ENCODE measurements around the gene DSCAM.

The DSCAM gene

DNA sequence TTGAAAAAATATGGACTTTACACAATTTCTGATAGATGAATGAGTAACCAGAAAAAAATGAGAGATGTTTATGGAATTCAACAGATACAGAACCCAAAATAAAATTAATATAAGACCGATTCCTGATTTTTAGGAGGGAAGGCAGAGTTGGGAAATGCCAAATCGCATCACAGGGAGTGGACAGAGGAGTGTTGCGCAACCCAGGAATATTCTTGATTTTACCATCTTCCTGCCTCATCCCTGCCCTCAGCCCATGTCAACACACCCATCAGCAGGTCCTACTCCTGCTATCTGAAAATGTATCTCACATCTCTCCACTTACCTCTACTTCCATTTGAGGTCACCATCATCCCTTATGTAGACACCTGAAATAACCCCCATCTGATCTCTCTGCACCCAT lies 221.0 kb downstream of the DSCAM start:
- TF ChIP-seq, protein P1, sequence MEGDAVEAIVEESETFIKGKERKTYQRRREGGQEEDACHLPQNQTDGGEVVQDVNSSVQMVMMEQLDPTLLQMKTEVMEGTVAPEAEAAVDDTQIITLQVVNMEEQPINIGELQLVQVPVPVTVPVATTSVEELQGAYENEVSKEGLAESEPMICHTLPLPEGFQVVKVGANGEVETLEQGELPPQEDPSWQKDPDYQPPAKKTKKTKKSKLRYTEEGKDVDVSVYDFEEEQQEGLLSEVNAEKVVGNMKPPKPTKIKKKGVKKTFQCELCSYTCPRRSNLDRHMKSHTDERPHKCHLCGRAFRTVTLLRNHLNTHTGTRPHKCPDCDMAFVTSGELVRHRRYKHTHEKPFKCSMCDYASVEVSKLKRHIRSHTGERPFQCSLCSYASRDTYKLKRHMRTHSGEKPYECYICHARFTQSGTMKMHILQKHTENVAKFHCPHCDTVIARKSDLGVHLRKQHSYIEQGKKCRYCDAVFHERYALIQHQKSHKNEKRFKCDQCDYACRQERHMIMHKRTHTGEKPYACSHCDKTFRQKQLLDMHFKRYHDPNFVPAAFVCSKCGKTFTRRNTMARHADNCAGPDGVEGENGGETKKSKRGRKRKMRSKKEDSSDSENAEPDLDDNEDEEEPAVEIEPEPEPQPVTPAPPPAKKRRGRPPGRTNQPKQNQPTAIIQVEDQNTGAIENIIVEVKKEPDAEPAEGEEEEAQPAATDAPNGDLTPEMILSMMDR (IDR thresholded peaks at IDR 0.05), result no peak

DNA sequence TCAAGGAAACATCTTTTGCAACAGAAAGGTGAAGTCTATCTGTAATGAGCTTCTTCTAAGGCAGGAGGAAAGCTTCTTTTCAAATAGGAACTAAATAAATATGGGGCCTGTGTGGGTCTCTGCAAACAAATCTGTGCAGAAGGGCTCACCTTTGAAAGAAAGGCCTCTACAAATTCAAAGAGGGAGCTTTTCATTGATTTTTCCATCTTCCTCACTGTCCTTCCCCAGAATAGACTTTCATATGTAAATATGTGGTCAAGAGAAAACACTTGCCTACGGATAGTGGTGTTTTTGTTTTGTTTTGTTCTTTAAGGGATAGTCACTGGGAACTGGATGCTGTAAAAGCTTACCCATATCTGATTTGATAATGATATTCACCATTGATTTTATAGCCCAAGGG lies 223.4 kb downstream of the DSCAM start:
- TF ChIP-seq, protein P1 (IDR thresholded peaks at IDR 0.05), result no peak

DNA sequence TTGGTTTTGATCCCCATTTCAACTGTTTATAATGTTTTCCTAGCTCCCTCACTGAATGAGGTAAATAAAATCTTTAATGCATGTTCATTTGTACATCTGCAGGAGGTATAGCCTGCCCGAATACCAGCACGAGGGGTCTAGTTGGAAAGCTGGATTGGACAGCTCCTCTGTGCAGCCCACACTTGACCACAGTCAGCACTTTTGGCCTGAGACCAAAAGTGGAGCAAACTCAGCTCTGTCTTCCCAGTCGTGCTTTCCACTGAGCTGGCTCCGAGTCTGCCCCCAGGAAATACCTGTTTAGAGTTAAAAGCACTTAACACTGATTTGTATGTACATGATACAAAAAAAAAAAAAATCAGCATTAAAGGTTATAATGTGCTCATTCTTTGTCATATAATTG lies 224.4 kb downstream of the DSCAM start:
- TF ChIP-seq, protein P1 (IDR thresholded peaks at IDR 0.05), result no peak

DNA sequence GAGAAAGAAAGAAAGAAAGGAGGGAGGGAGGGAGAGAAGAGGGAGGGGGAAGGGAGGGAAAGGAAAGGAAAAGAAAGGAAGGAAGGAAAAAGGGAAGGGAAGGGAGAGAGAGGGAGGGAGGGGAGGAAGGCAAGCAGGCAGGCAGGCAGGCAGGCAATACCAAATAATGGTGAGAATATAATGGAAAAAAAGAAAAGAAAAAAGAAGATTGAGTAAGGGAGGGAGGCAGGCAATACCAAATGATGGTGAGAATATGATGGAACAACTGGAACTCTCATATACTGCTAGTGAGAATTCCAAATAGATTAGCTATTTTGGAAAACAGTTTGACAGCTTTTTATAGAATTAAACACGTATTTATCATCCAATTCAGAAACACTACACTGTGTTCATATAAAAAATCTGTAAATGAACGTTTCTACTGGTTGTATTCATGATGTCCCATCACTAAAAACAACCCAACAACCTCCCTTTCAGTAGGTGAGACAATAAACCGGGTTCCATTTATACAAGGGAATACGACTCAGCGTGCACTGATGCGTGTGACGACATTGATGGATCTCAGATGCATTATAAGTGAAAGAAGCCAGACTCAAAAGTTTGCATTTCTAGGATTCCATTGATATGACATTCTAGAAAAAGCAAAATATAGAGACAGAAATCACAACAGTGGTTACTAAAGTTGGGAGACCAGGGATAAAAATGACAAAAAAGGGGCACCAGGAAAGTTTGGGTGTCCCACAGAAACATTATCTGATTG lies 226.4 kb downstream of the DSCAM start:
- TF ChIP-seq, protein P1 (IDR thresholded peaks at IDR 0.05), result no peak

DNA sequence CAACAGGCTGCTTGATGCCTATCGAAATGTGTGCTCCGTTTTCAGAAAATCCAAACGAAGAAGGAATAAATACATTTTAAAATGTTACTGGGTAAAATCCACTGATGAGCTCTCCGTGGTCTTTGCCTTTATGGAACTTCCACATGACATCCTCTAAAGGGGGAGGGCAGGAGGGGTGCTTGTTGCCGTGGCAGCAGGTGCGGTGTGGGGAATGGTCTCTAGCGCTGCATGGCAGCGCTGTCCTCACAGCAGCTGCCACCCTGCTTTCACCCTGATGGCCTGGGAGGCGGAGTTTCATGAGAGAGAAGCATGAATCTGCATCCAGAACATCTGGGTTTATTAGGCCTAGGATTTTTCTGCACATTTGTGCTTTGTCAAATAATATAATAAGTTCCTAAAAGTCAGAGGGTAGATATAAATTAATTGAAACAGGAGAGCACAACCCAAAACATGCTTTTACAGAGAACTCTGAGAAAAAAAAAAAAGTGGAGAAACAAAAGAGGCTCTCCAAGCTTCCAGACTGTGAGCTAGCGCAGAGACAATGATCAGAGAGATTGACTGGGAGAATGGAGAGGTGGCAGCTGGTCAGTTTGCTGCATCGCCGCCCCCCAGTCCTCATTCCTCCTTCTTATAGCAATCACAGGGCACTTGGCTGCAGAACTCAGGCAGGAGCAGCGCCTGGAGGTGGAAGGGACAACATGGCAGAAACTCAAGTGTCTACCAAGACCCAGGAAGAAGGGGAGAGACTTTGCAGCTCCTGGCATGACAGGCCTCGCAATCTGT lies 228.6 kb downstream of the DSCAM start:
- TF ChIP-seq, protein P1 (IDR thresholded peaks at IDR 0.05), result no peak

DNA sequence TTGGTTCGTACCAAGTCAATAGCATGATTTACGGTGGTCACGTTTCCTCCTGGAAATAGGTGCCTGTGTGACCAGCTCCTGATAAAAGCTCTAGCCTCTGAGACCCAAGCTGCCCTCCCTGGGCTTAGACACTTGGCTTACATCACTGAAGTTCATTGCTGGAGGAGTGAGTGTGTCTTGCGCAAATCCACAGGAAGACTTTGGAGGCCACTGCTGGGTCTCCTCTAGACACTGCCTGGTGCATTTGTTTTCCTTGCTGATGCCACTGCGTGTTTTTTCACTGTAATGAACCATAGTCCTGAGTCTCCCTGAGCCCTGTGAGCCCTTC lies 230.6 kb downstream of the DSCAM start:
- TF ChIP-seq, protein P1 (IDR thresholded peaks at IDR 0.05), result no peak

DNA sequence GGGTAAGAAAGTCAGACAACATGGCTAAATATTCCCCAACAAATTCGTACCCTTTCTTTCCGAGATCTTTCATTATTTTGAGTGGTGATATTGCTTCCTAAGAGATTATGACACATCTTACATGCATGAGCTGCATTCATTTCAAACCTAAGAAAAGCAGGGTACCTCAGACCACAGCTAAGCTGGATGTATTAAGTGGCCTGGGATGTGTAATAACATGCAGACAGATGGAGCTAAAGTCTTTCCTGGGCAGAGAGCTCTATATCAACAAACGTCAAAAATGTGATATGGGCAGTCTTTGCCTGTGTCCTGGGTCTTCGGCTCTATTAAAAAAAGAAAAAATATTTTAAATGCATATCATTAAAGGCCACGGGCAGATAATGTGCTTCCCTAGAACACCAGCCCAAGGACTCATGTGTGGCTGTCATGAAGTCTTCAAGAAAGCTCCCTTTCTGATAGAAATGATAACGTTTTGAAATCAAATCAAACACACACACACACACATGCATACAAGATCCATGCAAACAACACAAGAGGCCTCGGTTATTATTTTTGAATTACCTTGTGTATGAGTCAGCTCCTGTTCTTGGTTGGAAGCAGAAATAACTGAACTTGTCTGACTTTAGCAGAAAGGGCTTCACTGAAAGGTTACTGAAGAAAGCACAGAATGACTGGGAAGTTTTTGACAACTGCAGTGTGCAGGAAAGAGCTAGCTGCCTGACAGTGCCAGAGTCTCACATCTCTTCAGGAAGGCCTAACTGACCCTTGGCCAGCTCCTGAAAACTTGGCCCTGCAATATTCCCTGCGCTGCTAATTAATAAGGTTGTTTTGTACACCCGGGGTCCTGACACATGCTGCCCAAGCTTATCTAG lies 231.2 kb downstream of the DSCAM start:
- TF ChIP-seq, protein P1 (IDR thresholded peaks at IDR 0.05), result no peak
